ENCODE data around the gene IFNAR2.

GRCh38 chr21:33237486-33237885 is 7.7 kb downstream of the IFNAR2 start:
- TF ChIP-seq CTCF (conservative IDR thresholded peaks at IDR 0.05; ENCODE audit: low read depth, low read length) (no peak), EZH2 (IDR thresholded peaks at IDR 0.05; ENCODE audit: borderline replicate concordance, low read depth, low read length, poor library complexity, severe bottlenecking) (no peak)

All from A673 (cell line).